Thoracic aorta (tissue), 2 donors: ENCODE measurements around the gene SLC39A3. TPM values are rescaled to one million over a fixed set of nuclear protein-coding genes. Genes with fewer than 3 reads are reported as not detected.

ENCODE experiments used
- ATAC-seq: fragments of 150-250 bp; one replicate; pipeline ENCODE4 v1.8.0; 2017; ENCODE audit warnings: low read depth; ENCODE audit not compliant: insufficient number of reproducible peaks, low FRiP score
- DNase-seq: peaks from one replicate; pipeline ENCODE4 v3.0.0-alpha.2; 2020; ENCODE audit warnings: low spot score
- H3K27ac ChIP-seq, 2 donors: fragments of 200-600 bp; sonication (generic); 1 replicate in 1 of 2; 2 replicates in 1 of 2; pipeline ENCODE4 v1.5.1; 2016; ENCODE audit warnings: mild to moderate bottlenecking in 2 of 2, moderate library complexity in 2 of 2
- H3K27me3 ChIP-seq: fragments of 200-600 bp; sonication (generic); replicated peaks from 2 replicates; pipeline ENCODE4 v1.6.0; 2016; ENCODE audit warnings: mild to moderate bottlenecking; ENCODE audit not compliant: insufficient read depth
- H3K36me3 ChIP-seq: fragments of 200-600 bp; sonication (generic); one replicate; pipeline ENCODE4 v1.5.1; 2016
- H3K4me1 ChIP-seq, 2 donors: fragments of 200-600 bp; sonication (generic); 1 replicate in 1 of 2; 2 replicates in 1 of 2; pipeline versions ENCODE4 v1.5.1 to v1.6.0; 2016; ENCODE audit warnings: low read depth in 2 of 2, mild to moderate bottlenecking in 1 of 2; ENCODE audit not compliant: control insufficient read depth in 1 of 2
- H3K4me3 ChIP-seq: fragments of 200-600 bp; sonication (generic); 2 replicates; pipeline ENCODE4 v1.5.1; 2016; ENCODE audit warnings: mild to moderate bottlenecking
- H3K9me3 ChIP-seq: fragments of 200-600 bp; sonication (generic); 2 replicates; pipeline ENCODE4 v1.5.1; 2016
- total RNA-seq, 2 donors: library from RNA; depleted of rRNA; stranded (reverse); fragments of >200 nt; gene quantifications; one replicate each; pipeline versions ENCODE4 v1.1.0 to v1.2.3, GENCODE V29; 2016
- TF ChIP-seq, protein P1 (sequence below): fragments of 200-600 bp; sonication (generic); IDR thresholded peaks from one replicate; pipeline ENCODE4 v1.5.1; 2019; ENCODE audit warnings: antibody characterized with exemption

The SLC39A3 gene
- total RNA-seq, 2 donors from 2014 or later: 26.6 to 37.6 TPM

DNA sequence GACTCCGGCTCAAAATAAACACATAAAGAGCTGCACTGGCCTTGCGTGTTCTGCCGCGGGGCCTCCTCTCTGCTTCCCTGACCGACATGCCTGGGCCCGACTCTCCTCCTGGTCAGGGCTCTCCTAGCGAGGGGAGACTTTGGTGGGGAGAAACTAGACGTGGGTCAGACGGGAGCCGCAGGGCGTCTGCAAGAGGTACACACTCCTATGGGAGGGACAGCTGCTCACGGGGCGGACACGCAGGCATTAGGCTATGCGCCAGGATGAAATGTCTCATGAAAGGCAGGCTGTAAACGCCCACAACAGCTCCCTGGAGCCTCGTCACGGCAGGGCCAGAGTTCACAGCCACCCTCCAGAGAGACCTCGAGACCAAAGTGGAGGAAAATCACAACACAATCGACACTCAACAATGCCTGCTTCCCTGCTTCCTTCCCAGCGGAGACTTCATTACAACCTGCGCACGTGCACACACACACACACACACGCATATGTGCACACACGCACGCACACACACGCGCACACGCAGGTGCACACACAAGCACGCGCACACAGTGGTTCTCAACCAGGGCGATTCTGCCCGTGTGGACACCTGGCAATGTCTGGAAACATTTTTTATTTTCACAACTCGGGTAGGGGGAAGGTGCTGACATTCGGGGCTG, 5.8 kb downstream of the SLC39A3 start:
- TF ChIP-seq, protein P1, sequence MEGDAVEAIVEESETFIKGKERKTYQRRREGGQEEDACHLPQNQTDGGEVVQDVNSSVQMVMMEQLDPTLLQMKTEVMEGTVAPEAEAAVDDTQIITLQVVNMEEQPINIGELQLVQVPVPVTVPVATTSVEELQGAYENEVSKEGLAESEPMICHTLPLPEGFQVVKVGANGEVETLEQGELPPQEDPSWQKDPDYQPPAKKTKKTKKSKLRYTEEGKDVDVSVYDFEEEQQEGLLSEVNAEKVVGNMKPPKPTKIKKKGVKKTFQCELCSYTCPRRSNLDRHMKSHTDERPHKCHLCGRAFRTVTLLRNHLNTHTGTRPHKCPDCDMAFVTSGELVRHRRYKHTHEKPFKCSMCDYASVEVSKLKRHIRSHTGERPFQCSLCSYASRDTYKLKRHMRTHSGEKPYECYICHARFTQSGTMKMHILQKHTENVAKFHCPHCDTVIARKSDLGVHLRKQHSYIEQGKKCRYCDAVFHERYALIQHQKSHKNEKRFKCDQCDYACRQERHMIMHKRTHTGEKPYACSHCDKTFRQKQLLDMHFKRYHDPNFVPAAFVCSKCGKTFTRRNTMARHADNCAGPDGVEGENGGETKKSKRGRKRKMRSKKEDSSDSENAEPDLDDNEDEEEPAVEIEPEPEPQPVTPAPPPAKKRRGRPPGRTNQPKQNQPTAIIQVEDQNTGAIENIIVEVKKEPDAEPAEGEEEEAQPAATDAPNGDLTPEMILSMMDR: no peak
- H3K4me3 ChIP-seq: no peak overlapping the region
- no peaks in the 10 kb centered on the region for H3K27me3 ChIP-seq
- peaks cover 18% of the 10 kb centered on the region for H3K36me3 ChIP-seq
- H3K9me3 ChIP-seq: no peaks in the 10 kb centered on the region
- DNase-seq (no peak), ATAC-seq (no peak)
- H3K27ac ChIP-seq: no peak overlapping the region
- H3K4me1 ChIP-seq: peaks cover 7 to 9% of the 10 kb centered on the region in 2 donors

DNA sequence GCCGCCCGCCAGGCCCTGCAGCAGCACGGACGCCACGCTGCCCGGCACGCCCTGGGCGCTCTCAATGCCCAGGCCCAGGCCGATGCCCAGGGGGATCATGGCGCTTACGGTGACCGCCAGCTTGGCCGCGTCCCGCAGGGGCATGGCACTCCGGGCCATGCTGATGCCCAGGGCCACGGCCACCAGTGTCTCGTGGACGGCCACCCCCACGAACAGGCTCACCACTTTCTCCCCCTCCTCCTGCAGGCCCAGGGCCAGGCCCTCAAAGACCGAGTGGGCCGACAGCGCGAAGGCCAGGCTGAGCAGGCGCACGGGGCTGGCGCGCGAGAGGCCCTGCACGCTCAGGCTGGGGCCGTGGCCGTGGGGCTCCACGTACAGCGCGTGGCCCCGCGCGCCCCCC, 6.9 kb downstream of the SLC39A3 start:
- TF ChIP-seq, protein P1: no peak
- no peaks in the 10 kb centered on the region for H3K27me3 ChIP-seq
- ATAC-seq (no peak), DNase-seq (no peak)
- no peaks in the 10 kb centered on the region for H3K9me3 ChIP-seq
- no peak overlapping the region for H3K27ac ChIP-seq
- no peaks in the 10 kb centered on the region for H3K4me1 ChIP-seq
- H3K4me3 ChIP-seq: no peak overlapping the region
- H3K36me3 ChIP-seq: peaks cover 18% of the 10 kb centered on the region

DNA sequence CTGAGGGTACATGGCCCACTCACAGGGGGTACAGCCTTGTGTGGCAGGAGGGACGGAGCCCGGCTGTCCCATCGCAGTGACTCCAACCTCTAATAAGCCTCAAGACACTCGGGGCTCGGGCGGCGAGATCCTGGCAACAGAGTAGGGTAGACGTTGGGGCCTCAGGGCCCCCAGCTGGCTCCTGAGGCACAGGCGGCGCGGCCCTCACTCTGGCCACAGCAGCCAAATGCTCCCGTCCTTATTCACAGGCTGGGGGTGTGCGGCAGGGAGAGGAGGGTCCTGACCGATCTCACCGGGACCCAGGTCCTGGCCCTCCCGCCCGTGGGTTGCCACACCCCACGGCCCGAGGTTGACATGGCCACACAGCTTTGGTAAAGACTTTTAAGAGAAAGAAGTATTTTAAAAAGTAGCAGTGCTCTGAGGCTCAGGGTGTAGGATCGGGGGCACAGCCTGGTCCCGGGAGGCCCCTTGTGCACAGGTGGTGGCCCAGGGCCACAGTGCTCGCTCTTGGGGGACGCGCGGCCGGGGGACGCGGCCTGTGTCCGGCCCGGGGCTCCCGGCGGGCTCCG, 7.6 kb downstream of the SLC39A3 start:
- H3K27me3 ChIP-seq: no peaks in the 10 kb centered on the region
- no peak overlapping the region for H3K27ac ChIP-seq
- DNase-seq: no peak
- peaks cover 18% of the 10 kb centered on the region for H3K36me3 ChIP-seq
- H3K9me3 ChIP-seq: no peaks in the 10 kb centered on the region
- H3K4me1 ChIP-seq: no peaks in the 10 kb centered on the region
- ATAC-seq: no peak
- H3K4me3 ChIP-seq: no peak overlapping the region
- TF ChIP-seq, protein P1: no peak

DNA sequence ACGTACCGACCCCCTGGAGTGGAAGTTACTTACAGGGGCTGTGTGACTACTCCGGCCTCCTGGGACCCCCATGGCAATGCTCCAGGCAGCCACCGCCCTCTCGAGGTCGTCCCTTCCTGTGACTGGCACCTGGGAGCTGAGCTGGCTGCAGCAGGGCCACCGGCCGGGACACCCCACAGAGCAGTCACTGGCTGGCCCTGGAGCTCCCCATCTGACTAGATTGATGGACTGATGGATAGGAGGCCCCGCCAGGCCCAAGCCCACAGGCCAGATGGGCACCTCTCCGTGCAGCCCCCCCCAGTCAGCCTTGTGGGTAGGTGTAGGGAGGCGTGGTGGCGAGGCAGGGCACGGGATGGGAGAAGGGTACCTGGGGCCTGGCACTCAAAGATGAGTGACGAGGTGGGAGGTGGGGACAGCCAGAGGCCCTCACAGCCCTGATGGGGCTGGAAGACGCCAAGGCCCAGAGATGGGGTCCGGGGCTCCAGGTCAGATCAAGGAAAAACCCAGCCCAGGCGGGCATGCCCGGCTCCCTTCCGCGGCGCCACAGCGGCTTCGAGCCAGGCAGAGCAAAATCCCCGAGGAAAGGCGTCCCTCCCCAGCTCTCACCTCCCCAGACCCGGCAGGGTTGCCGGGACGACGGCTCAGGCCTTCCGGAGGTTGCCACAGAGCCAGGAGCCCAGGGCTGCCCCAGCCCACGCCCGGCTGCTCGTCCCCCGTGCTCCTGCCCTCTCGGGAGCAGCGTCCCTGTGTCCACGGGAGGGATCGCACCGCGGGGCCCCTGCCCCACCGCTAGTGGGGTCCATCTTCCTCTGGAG, 8.4 kb downstream of the SLC39A3 start:
- no peaks in the 10 kb centered on the region for H3K9me3 ChIP-seq
- TF ChIP-seq, protein P1: no peak
- H3K4me3 ChIP-seq: no peak overlapping the region
- peaks cover 18% of the 10 kb centered on the region for H3K36me3 ChIP-seq
- DNase-seq (no peak), ATAC-seq (no peak)
- no peaks in the 10 kb centered on the region for H3K27me3 ChIP-seq
- H3K4me1 ChIP-seq: no peaks in the 10 kb centered on the region
- H3K27ac ChIP-seq: no peak overlapping the region
